ENCODE results near the gene CCR4.

GRCh38 chr3:32960404-32961170 is 9.1 kb downstream of the CCR4 start:
- TF ChIP-seq SUZ12 (IDR thresholded peaks at IDR 0.05; ENCODE audit: extremely low read depth, insufficient read depth, insufficient read length) (no peak), YY1 (IDR thresholded peaks at IDR 0.05; ENCODE audit: insufficient read depth, insufficient read length) (no peak), ZNF274 (IDR thresholded peaks at IDR 0.05; ENCODE audit: low read depth, low read length) (no peak)
